Body of pancreas (tissue), 4 donors: ENCODE results near the gene COLEC12. TPM values are rescaled to one million over a fixed set of nuclear protein-coding genes. Genes with fewer than 3 reads are reported as not detected.
A peak's percentile ranks its signal among the peaks of the same experiment; 100 is the strongest.

ENCODE experiments used
- ATAC-seq: fragments of 150-250 bp; one replicate; pipeline ENCODE4 v1.9.1; 2016
- DNase-seq, 4 donors: peaks; one replicate each; pipeline ENCODE4 v3.0.0-alpha.2; 2019
- H3K27ac ChIP-seq, 4 donors: fragments of 200-600 bp; sonication (generic); 1 replicate in 3 of 4; 2 replicates in 1 of 4; pipeline versions ENCODE4 v1.5.1 to v1.6.1; 2016 to 2019; ENCODE audit warnings: mild to moderate bottlenecking in 1 of 4, mixed read lengths in 1 of 4, moderate library complexity in 1 of 4
- H3K27me3 ChIP-seq, 2 donors: fragments of 200-600 bp; sonication (generic); one replicate each; pipeline ENCODE4 v1.6.0; 2016; ENCODE audit warnings: mild to moderate bottlenecking in 1 of 2
- H3K36me3 ChIP-seq, 2 donors: fragments of 200-600 bp; sonication (generic); replicated peaks in 1 of 2; 2 replicates each; pipeline ENCODE4 v1.5.1; 2016; ENCODE audit warnings: low read depth in 2 of 2; ENCODE audit not compliant: insufficient read depth in 1 of 2
- H3K4me1 ChIP-seq: fragments of 200-600 bp; sonication (generic); one replicate; pipeline ENCODE4 v1.6.0; 2016
- H3K4me3 ChIP-seq, 2 donors: fragments of 200-600 bp; sonication (generic); 1 replicate in 1 of 2; 2 replicates in 1 of 2; pipeline ENCODE4 v1.5.1; 2016 to 2019
- H3K9me3 ChIP-seq, 3 donors: fragments of 200-600 bp; sonication (generic); 1 replicate in 2 of 3; 2 replicates in 1 of 3; pipeline ENCODE4 v1.5.1; 2016
- CTCF ChIP-seq, 7 experiments: fragments of 450-650 bp in 4 of 7; fragments of 200-600 bp in 3 of 7; sonication (generic) in 3 of 7; IDR thresholded peaks; one replicate each; pipeline ENCODE4 v1.5.1; 2016 to 2019; ENCODE audit warnings: antibody characterized with exemption in 7 of 7
- POLR2A ChIP-seq, 3 donors: fragments of 450-650 bp; IDR thresholded peaks; one replicate each; pipeline ENCODE4 v1.6.1; 2016; ENCODE audit warnings: antibody characterized with exemption in 3 of 3, mild to moderate bottlenecking in 2 of 3
- WGBS, 2 donors: methylation state at CpG; one replicate each; pipeline ENCODE4 v1.1.5; 2017; 5-methylcytosine and 5-hydroxymethylcytosine counted together
- intact Hi-C: fragments of 100-400 bp; cut with DNase I; formaldehyde crosslinking; loops from one replicate; pipeline ENCODE4 v1.15.1; 2023
- total RNA-seq, 2 donors: library from RNA; depleted of rRNA; stranded (reverse); fragments of >200 nt; gene quantifications; one replicate each; pipeline ENCODE4 v1.1.0, GENCODE V29; 2016

COLEC12 gene
- total RNA-seq, 2 donors from 2014 or later, result 3.6 to 4.2 TPM

GRCh38 chr18:433960-434359, 66.5 kb downstream of the COLEC12 start:
- no peak for DNase-seq
- Histone ChIP-seq H3K27me3 (no peaks in the 10 kb centered on the region), H3K36me3 (no peaks in the 10 kb centered on the region), H3K4me1 (peaks cover 9% of the 10 kb centered on the region), H3K4me3 (no peak overlapping the region), H3K27ac (no peak overlapping the region), H3K9me3 (no peaks in the 10 kb centered on the region)
- WGBS, 2 donors, result 87 to 95% methylated on average over 2 of the region's 2 CpGs
- no peak for TF ChIP-seq POLR2A (IDR thresholded peaks at IDR 0.05)
- no peak for TF ChIP-seq CTCF (IDR thresholded peaks at IDR 0.05)
- intact Hi-C loops, result no loop called here
- no peak for ATAC-seq

- Histone ChIP-seq H3K27me3 (no peaks in the 10 kb centered on the region), H3K9me3 (no peaks in the 10 kb centered on the region), H3K27ac (no peak overlapping the region), H3K36me3 (no peaks in the 10 kb centered on the region), H3K4me1 (peaks cover 12% of the 10 kb centered on the region), H3K4me3 (no peak overlapping the region)
- DNase-seq (no peak), ATAC-seq (no peak)
- WGBS, 2 donors, result 83 to 92% methylated on average over 3 of the region's 3 CpGs
- TF ChIP-seq CTCF (IDR thresholded peaks at IDR 0.05), result no peak
- no peak for TF ChIP-seq POLR2A (IDR thresholded peaks at IDR 0.05)
- intact Hi-C loops, result no loop called here
Observed at GRCh38 chr18:433298-433697, 67.2 kb downstream of the COLEC12 start.

GRCh38 chr18:432791-433190, 67.7 kb downstream of the COLEC12 start:
- WGBS, 2 donors, result 73 to 78% methylated on average over 4 of the region's 4 CpGs
- H3K4me1 ChIP-seq, result peaks cover 12% of the 10 kb centered on the region
- H3K9me3 ChIP-seq, result no peaks in the 10 kb centered on the region
- H3K36me3 ChIP-seq, result no peaks in the 10 kb centered on the region
- TF ChIP-seq CTCF (IDR thresholded peaks at IDR 0.05) (no peak), POLR2A (IDR thresholded peaks at IDR 0.05) (no peak)
- DNase-seq (no peak), ATAC-seq (no peak)
- H3K27me3 ChIP-seq, result no peaks in the 10 kb centered on the region
- no peak overlapping the region for H3K27ac ChIP-seq
- intact Hi-C loops, result no loop called here
- no peak overlapping the region for H3K4me3 ChIP-seq

GRCh38 chr18:429030-429429, 71.5 kb downstream of the COLEC12 start:
- no peak for TF ChIP-seq POLR2A (IDR thresholded peaks at IDR 0.05)
- no peak for TF ChIP-seq CTCF (IDR thresholded peaks at IDR 0.05)
- Histone ChIP-seq H3K4me1 (peaks cover 12% of the 10 kb centered on the region), H3K36me3 (no peaks in the 10 kb centered on the region), H3K27ac (no peak overlapping the region), H3K4me3 (no peak overlapping the region), H3K27me3 (no peaks in the 10 kb centered on the region), H3K9me3 (no peaks in the 10 kb centered on the region)
- ATAC-seq (peak; percentile 89), DNase-seq (no peak)
- intact Hi-C loops, result no loop called here
- WGBS, 2 donors, result 9 to 19% methylated on average over 1 of the region's 1 CpG

- H3K4me1 ChIP-seq, result peaks cover 13% of the 10 kb centered on the region
Observed at GRCh38 chr18:427005-427404, 73.5 kb downstream of the COLEC12 start.

More at GRCh38 chr18:427005-427404, 73.5 kb downstream of the COLEC12 start:
- peak in 1 of 4 donors; percentile 19 for DNase-seq
- no peak overlapping the region for H3K27ac ChIP-seq
- no peak overlapping the region for H3K4me3 ChIP-seq
- no peaks in the 10 kb centered on the region for H3K36me3 ChIP-seq
- no peak for ATAC-seq
- no peak for TF ChIP-seq POLR2A (IDR thresholded peaks at IDR 0.05)
- TF ChIP-seq CTCF (IDR thresholded peaks at IDR 0.05), result no peak
- WGBS, 2 donors, result 87 to 91% methylated on average over 8 of the region's 8 CpGs
- H3K27me3 ChIP-seq, result no peaks in the 10 kb centered on the region
- no peaks in the 10 kb centered on the region for H3K9me3 ChIP-seq
- intact Hi-C loops, result no loop called here
